Raji (cell line): Measurements from ENCODE around the gene GNL3.

Experiments
- POLR2A ChIP-seq: IDR thresholded peaks from 2 replicates; pipeline ENCODE4 v1.6.1; 2011; ENCODE audit warnings: low read depth, low read length, control low read depth; ENCODE audit not compliant: insufficient read depth

GNL3 gene

DNA sequence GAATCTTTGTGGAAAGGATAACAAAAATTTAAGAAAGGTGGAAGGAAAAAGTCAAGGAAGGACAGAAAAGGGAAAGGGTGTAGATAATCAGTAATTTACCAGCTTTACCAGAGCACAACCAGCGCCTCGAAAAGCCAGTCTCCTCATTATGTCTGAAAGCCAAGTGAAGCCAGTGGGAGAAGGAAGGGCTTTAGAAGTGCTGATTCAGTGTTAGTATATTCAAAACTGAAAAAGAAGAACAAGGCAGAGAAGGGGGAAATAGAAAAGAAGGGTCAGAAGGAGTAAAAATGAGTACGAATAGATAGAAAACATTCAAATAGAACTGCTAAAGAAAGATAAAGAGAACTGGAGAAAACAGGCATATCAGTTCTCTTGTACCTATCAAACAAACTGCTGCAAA is 4.2 kb upstream of the GNL3 start:
- TF ChIP-seq POLR2A = no peak

DNA sequence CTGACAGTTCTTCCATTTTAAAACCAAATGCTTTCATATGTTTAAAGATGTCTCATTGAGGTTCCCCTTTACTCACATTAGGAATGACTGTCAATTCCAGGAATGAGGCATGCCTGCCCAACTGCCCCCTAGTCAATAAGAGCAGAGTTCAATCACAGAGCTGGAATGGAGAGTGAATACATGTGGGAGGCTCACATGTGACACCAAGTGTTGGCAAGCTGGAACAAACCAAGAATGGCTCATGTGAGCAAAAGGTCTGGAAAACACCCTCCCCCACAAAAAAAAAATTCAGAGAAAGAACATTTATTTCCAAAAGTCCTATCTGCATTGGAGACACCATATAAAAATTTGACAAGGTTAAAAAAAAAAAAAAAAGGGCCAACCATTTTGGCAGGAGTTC is 3.8 kb upstream of the GNL3 start:
- no peak for TF ChIP-seq POLR2A

DNA sequence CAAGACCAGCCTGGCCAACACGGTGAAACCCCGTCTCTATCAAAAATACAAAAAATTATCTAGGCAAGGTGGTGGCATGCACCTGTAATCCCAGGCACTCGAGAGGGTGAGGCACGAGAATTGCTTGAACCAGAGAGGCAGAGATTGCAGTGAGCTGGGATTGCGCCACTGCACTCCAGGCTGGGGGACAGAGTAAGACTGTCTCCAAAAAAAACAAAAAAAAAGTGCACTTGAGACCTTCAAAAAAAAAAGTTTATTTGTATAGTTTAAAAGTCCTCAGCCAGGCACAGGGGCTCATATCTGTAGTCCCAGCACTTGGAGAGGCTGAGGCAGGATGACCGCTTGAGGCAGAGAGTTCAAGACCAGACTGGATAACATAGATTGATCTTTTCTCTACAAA is 2.2 kb upstream of the GNL3 start:
- TF ChIP-seq POLR2A = no peak

DNA sequence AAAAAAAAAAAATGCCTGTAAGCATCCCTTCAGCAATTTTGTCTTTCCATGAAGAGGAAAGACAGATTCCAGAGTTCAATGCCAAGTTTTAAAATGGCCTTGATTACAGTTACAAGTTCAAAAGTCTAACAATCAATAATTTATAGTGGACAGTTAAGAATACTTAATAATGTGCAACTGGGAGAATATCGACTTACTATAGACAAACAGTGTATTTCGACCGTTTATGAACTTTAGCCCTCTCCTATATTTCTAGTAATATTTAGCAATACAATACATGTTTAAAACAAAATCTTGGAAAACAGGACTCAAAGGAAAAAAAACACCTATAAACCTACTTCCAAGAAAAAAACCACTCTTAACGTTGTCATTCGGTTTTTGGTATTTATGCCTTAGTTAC is 1.6 kb upstream of the GNL3 start:
- TF ChIP-seq POLR2A = no peak

- TF ChIP-seq POLR2A = no peak
These were observed 535 bp upstream of the GNL3 start for GRCh38 chr3:52685285-52685708.

DNA sequence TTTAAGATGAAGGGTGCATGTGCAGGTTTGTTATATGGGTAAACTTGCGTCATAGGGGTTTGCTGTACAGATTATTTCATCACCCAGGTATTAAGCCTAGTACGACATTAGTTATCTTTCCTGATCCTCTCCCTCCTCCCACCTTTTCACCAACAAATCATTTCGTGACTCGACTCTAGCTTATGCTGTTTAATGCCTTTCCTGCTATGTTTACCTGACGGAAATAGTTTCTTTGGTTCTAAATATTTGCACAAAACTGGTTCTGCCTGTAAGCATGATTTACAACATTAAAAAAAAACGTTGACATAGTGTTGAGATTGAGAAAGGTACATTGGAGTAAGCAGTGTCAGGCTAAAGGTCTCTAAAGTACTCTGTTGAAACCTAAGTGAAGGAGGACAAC is 2.4 kb downstream of the GNL3 start:
- no peak for TF ChIP-seq POLR2A

DNA sequence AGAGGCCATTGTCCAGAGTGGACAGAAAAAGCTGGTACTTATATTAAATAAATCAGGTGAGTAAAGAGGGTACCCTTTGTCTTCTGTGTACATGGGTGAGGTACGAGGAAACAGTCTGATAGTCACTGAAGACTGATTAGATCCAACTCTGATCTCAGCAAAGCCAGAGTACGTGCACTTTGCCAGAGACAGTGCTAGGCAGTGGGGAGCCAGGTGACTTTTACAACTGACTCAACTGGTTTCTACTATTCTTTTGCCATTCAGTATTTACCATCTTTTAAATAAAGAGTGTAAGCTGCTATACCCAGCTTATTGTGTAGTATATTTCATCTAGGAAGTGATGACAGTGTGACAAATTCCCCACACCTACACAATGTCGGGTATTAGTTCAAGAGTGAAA is 3.3 kb downstream of the GNL3 start:
- no peak for TF ChIP-seq POLR2A

- no peak for TF ChIP-seq POLR2A
These were observed 4.7 kb downstream of the GNL3 start for GRCh38 chr3:52690560-52690959.

DNA sequence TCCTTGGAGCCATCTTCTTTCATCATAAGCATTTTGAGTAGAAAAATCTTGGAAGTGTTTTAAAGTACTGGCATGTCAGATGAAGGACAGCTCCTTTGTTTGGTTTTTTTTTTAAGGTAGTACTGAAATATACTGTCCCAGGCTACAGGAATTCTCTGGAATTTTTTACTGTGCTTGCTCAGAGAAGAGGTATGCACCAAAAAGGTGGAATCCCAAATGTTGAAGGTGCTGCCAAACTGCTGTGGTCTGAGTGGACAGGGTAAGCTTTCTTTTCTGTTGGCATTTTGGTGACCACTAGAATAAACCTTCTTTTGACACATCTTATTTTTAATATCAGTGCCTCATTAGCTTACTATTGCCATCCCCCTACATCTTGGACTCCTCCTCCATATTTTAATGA is 7.2 kb downstream of the GNL3 start:
- TF ChIP-seq POLR2A = no peak

GRCh38 chr3:52694528-52695189 is 8.8 kb downstream of the GNL3 start:
- TF ChIP-seq POLR2A = no peak

DNA sequence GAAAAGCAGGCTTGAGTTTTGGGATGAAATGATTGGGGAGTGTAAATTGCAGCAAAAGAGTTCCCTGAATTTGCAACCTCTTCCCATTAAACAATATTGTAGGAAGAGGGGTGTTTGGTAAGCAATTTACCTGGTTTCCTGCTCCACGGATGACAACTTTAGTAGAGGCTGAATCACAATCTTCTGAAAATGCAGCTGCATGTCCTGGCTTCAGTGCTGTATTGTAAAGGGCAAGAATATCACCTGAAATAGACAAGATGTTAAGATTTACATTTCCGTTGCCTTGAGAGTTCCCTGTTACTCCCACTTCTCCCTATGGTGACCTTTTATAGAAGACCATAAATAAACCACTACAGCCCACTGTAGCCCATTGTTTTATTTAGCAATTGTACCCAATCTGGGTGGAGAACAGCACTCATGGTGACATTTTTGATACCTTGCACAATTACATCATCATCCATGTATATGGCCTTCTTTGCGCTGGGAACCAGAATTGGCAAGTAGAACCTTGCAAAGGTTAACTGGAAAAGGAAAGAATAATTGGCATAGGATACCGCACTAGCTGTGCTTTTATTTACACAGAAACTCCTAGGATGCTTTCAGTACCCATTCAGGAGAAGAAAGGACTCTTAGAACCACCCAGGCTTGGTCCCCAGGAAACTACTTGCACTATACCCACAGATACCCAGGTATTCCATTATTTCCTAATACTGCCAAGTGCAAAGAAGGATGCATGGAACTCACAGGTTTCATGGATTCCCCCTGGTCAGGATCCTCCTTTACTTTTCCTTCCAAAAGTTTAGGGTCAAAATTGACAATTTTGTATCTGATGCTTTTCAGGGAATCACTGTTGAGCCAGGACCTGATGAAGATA is 10.2 kb downstream of the GNL3 start:
- TF ChIP-seq POLR2A = 0 out of 2 replicates have a peak, but pooled peaks have one; percentile 17

DNA sequence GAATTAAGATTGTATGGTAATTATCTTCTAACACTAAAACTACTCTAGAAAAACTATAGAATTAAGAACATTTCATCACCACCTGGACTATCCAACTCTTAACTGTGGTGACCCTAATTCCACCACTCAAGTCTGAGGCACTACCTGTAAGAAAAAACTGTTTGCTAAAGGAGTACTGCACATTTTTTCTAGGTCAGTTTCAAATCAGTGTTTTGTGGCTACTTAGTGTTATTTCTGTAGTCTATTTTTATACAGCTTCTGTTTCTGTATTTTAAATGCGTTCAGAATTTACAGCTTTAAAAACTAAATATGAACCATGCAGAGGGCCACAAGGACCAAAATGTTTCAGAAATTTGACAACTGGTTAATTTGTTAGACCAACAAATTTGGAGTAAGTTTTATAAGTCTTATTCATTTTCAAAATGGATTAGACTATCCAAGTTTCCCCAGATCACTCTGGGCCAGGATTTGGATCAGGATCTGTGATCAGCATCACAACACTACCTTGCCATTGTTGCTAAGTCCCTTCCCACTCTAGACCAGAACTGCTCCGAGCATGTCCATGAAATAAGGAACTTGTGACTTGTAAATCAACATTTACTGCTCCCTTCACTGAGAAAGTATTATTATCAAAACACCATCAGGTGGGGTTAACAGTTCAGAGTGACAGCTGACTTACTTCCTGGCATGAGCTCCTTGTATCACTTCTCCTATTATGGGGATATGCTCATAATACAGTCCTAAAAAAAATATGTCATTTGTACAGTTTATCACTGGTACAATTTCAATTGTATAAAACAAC is 11.2 kb downstream of the GNL3 start:
- TF ChIP-seq POLR2A = no peak

DNA sequence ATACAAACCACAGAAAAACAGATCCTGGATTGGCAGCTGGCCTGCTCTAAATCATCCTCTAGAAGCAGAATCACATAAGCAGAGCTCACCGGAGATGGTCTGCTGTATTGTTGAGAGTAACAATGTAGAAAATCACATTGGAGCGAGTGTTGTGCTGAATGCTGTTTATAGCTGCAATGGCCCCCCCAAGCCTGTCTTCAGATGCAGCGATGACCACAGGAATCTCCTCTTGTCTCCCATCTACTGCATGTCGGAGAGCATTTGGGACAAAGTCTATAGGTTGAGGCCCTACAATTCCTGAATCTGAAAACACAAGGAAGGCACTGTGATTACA is 11.8 kb downstream of the GNL3 start:
- TF ChIP-seq POLR2A = no peak

GRCh38 chr3:52703341-52703740 is 17.5 kb downstream of the GNL3 start:
- no peak for TF ChIP-seq POLR2A

GRCh38 chr3:52704611-52705437 is 19.0 kb downstream of the GNL3 start:
- TF ChIP-seq POLR2A = no peak
